GM18517 (cell line): ENCODE results near the gene SLC27A2.

Experiments used
- ATAC-seq: cut with Tn5 transposase; IDR thresholded peaks from one replicate; pipeline ENCODE4 v1.9.1; 2021; ENCODE audit warnings: mild to moderate bottlenecking, moderate library complexity; ENCODE audit not compliant: unreplicated experiment

The SLC27A2 gene

GRCh38 chr15:50190166-50190570 lies 8.2 kb downstream of the SLC27A2 start:
- no peak for ATAC-seq

GRCh38 chr15:50190723-50191122 lies 8.7 kb downstream of the SLC27A2 start:
- no peak for ATAC-seq

GRCh38 chr15:50192164-50192563 lies 10.2 kb downstream of the SLC27A2 start:
- ATAC-seq, result no peak

- ATAC-seq, result no peak
These were observed 11.1 kb downstream of the SLC27A2 start for GRCh38 chr15:50192926-50193620.

- ATAC-seq, result no peak
These were observed 20.0 kb downstream of the SLC27A2 start for GRCh38 chr15:50202003-50202402.

GRCh38 chr15:50206020-50206419 lies 24.0 kb downstream of the SLC27A2 start:
- ATAC-seq, result no peak

GRCh38 chr15:50209809-50210208 lies 27.8 kb downstream of the SLC27A2 start:
- ATAC-seq, result no peak

- no peak for ATAC-seq
These were observed 28.6 kb downstream of the SLC27A2 start for GRCh38 chr15:50210462-50211157.

GRCh38 chr15:50218291-50218690 lies 36.3 kb downstream of the SLC27A2 start:
- no peak for ATAC-seq

GRCh38 chr15:50218691-50219090 lies 36.7 kb downstream of the SLC27A2 start:
- no peak for ATAC-seq

- ATAC-seq, result no peak
These were observed 37.8 kb downstream of the SLC27A2 start for GRCh38 chr15:50219820-50220219.

- no peak for ATAC-seq
These were observed 40.2 kb downstream of the SLC27A2 start for GRCh38 chr15:50222181-50222580.

- ATAC-seq, result no peak
These were observed 42.6 kb downstream of the SLC27A2 start for GRCh38 chr15:50224606-50225005.

GRCh38 chr15:50225057-50225456 lies 43.1 kb downstream of the SLC27A2 start:
- ATAC-seq, result no peak

- ATAC-seq, result no peak
These were observed 43.9 kb downstream of the SLC27A2 start for GRCh38 chr15:50225938-50226337.

- ATAC-seq, result no peak
These were observed 45.1 kb downstream of the SLC27A2 start for GRCh38 chr15:50227076-50227475.

GRCh38 chr15:50228866-50229265 lies 46.9 kb downstream of the SLC27A2 start:
- no peak for ATAC-seq

- no peak for ATAC-seq
These were observed 47.3 kb downstream of the SLC27A2 start for GRCh38 chr15:50229336-50229735.

- no peak for ATAC-seq
These were observed 49.8 kb downstream of the SLC27A2 start for GRCh38 chr15:50231761-50232160.

- no peak for ATAC-seq
These were observed 50.8 kb downstream of the SLC27A2 start for GRCh38 chr15:50232791-50233190.

GRCh38 chr15:50233192-50233736 lies 51.3 kb downstream of the SLC27A2 start:
- ATAC-seq, result no peak

GRCh38 chr15:50234764-50235163 lies 52.8 kb downstream of the SLC27A2 start:
- no peak for ATAC-seq
